ENCODE measurements around the gene RXFP4.

The RXFP4 gene

GRCh38 chr1:155909894-155910293, 31.5 kb upstream of the RXFP4 start:
- peak overlapping the region; percentile 86 for H3K27ac ChIP-seq (ENCODE audit: low read depth, low read length)
- peaks cover 21% of the 10 kb centered on the region for H3K79me2 ChIP-seq (ENCODE audit: control insufficient read depth, insufficient read depth, low read length, unreplicated experiment)
- peak overlapping the region; percentile 92 for H3K4me3 ChIP-seq (ENCODE audit: low read depth, low read length)
- H3K4me1 ChIP-seq (ENCODE audit: control insufficient read depth, insufficient read depth, low read length, unreplicated experiment) = peaks cover 10% of the 10 kb centered on the region
- H2AFZ ChIP-seq (ENCODE audit: low read length, unreplicated experiment) = no peak overlapping the region
- no peaks in the 10 kb centered on the region for H3K27me3 ChIP-seq (ENCODE audit: insufficient read depth, low read length)
- H3K36me3 ChIP-seq (ENCODE audit: insufficient read depth, low read length) = peaks cover 23% of the 10 kb centered on the region

- H3K36me3 ChIP-seq (ENCODE audit: insufficient read depth, low read length) = peaks cover 20% of the 10 kb centered on the region
- H2AFZ ChIP-seq (ENCODE audit: low read length, unreplicated experiment) = no peak overlapping the region
- H3K27ac ChIP-seq (ENCODE audit: low read depth, low read length) = peak overlapping the region; percentile 86
Measured at GRCh38 chr1:155910621-155911121, 30.8 kb upstream of the RXFP4 start.

GRCh38 chr1:155911156-155912055, 30.0 kb upstream of the RXFP4 start, which contains the start of gene RIT1:
RIT1 (minus strand) TSS chr1:155911349; CDS start chr1:155910761, 588 bp downstream.
- H3K27ac ChIP-seq (ENCODE audit: low read depth, low read length) = peak within 1 kb of the TSS; percentile 86
- peaks cover 19% of the 10 kb centered on the region for H3K79me2 ChIP-seq (ENCODE audit: control insufficient read depth, insufficient read depth, low read length, unreplicated experiment)

More at GRCh38 chr1:155910621-155911121, 30.8 kb upstream of the RXFP4 start:
- Histone ChIP-seq H3K79me2 (ENCODE audit: control insufficient read depth, insufficient read depth, low read length, unreplicated experiment) (peaks cover 19% of the 10 kb centered on the region), H3K4me1 (ENCODE audit: control insufficient read depth, insufficient read depth, low read length, unreplicated experiment) (peaks cover 10% of the 10 kb centered on the region), H3K27me3 (ENCODE audit: insufficient read depth, low read length) (no peaks in the 10 kb centered on the region), H3K4me3 (ENCODE audit: low read depth, low read length) (peak overlapping the region; percentile 92)

GRCh38 chr1:155912056-155912536, 29.3 kb upstream of the RXFP4 start:
- H3K36me3 ChIP-seq (ENCODE audit: insufficient read depth, low read length) = peaks cover 31% of the 10 kb centered on the region
- H3K4me1 ChIP-seq (ENCODE audit: control insufficient read depth, insufficient read depth, low read length, unreplicated experiment) = peaks cover 10% of the 10 kb centered on the region
- H3K79me2 ChIP-seq (ENCODE audit: control insufficient read depth, insufficient read depth, low read length, unreplicated experiment) = peaks cover 19% of the 10 kb centered on the region
- no peaks in the 10 kb centered on the region for H3K27me3 ChIP-seq (ENCODE audit: insufficient read depth, low read length)
- H3K27ac ChIP-seq (ENCODE audit: low read depth, low read length) = peak overlapping the region; percentile 86
- H2AFZ ChIP-seq (ENCODE audit: low read length, unreplicated experiment) = no peak overlapping the region
- peak overlapping the region; percentile 92; the same call in 1 of the 2 replicates for H3K4me3 ChIP-seq (ENCODE audit: low read depth, low read length)

More at GRCh38 chr1:155911156-155912055, 30.0 kb upstream of the RXFP4 start, which contains the start of gene RIT1:
- H3K4me3 ChIP-seq (ENCODE audit: low read depth, low read length) = peak within 1 kb of the TSS; percentile 92
- H2AFZ ChIP-seq (ENCODE audit: low read length, unreplicated experiment) = no peak within 1 kb of the TSS
- H3K36me3 ChIP-seq (ENCODE audit: insufficient read depth, low read length) = peaks cover 24% of the 10 kb centered on the region
- H3K4me1 ChIP-seq (ENCODE audit: control insufficient read depth, insufficient read depth, low read length, unreplicated experiment) = peaks cover 10% of the 10 kb centered on the region
- no peaks in the 10 kb centered on the region for H3K27me3 ChIP-seq (ENCODE audit: insufficient read depth, low read length)

- Histone ChIP-seq H2AFZ (ENCODE audit: low read length, unreplicated experiment) (no peak overlapping the region), H3K36me3 (ENCODE audit: insufficient read depth, low read length) (peaks cover 46% of the 10 kb centered on the region), H3K4me3 (ENCODE audit: low read depth, low read length) (no peak overlapping the region), H3K27me3 (ENCODE audit: insufficient read depth, low read length) (no peaks in the 10 kb centered on the region), H3K79me2 (ENCODE audit: control insufficient read depth, insufficient read depth, low read length, unreplicated experiment) (peaks cover 16% of the 10 kb centered on the region), H3K27ac (ENCODE audit: low read depth, low read length) (peak overlapping the region; percentile 27; the same call in 1 of the 2 replicates), H3K4me1 (ENCODE audit: control insufficient read depth, insufficient read depth, low read length, unreplicated experiment) (peaks cover 10% of the 10 kb centered on the region)
Measured at GRCh38 chr1:155913969-155914757, 27.3 kb upstream of the RXFP4 start.

GRCh38 chr1:155918660-155919059, 22.8 kb upstream of the RXFP4 start:
- Histone ChIP-seq H3K27ac (ENCODE audit: low read depth, low read length) (no peak overlapping the region), H3K4me1 (ENCODE audit: control insufficient read depth, insufficient read depth, low read length, unreplicated experiment) (no peaks in the 10 kb centered on the region), H3K27me3 (ENCODE audit: insufficient read depth, low read length) (no peaks in the 10 kb centered on the region), H2AFZ (ENCODE audit: low read length, unreplicated experiment) (no peak overlapping the region), H3K36me3 (ENCODE audit: insufficient read depth, low read length) (peaks cover 70% of the 10 kb centered on the region), H3K79me2 (ENCODE audit: control insufficient read depth, insufficient read depth, low read length, unreplicated experiment) (peaks cover 24% of the 10 kb centered on the region), H3K4me3 (ENCODE audit: low read depth, low read length) (no peak overlapping the region)

GRCh38 chr1:155919801-155920200, 21.6 kb upstream of the RXFP4 start:
- Histone ChIP-seq H3K4me1 (ENCODE audit: control insufficient read depth, insufficient read depth, low read length, unreplicated experiment) (no peaks in the 10 kb centered on the region), H3K4me3 (ENCODE audit: low read depth, low read length) (no peak overlapping the region), H3K27me3 (ENCODE audit: insufficient read depth, low read length) (no peaks in the 10 kb centered on the region), H3K79me2 (ENCODE audit: control insufficient read depth, insufficient read depth, low read length, unreplicated experiment) (peaks cover 24% of the 10 kb centered on the region), H3K27ac (ENCODE audit: low read depth, low read length) (no peak overlapping the region), H3K36me3 (ENCODE audit: insufficient read depth, low read length) (peaks cover 59% of the 10 kb centered on the region), H2AFZ (ENCODE audit: low read length, unreplicated experiment) (no peak overlapping the region)

GRCh38 chr1:155920717-155921116, 20.7 kb upstream of the RXFP4 start:
- Histone ChIP-seq H3K4me3 (ENCODE audit: low read depth, low read length) (no peak overlapping the region), H3K36me3 (ENCODE audit: insufficient read depth, low read length) (peaks cover 63% of the 10 kb centered on the region), H3K4me1 (ENCODE audit: control insufficient read depth, insufficient read depth, low read length, unreplicated experiment) (no peaks in the 10 kb centered on the region), H3K27me3 (ENCODE audit: insufficient read depth, low read length) (no peaks in the 10 kb centered on the region), H2AFZ (ENCODE audit: low read length, unreplicated experiment) (no peak overlapping the region), H3K27ac (ENCODE audit: low read depth, low read length) (no peak overlapping the region), H3K79me2 (ENCODE audit: control insufficient read depth, insufficient read depth, low read length, unreplicated experiment) (peaks cover 24% of the 10 kb centered on the region)

GRCh38 chr1:155925506-155925905, 15.9 kb upstream of the RXFP4 start:
- Histone ChIP-seq H3K79me2 (ENCODE audit: control insufficient read depth, insufficient read depth, low read length, unreplicated experiment) (peaks cover 56% of the 10 kb centered on the region), H2AFZ (ENCODE audit: low read length, unreplicated experiment) (no peak overlapping the region), H3K27me3 (ENCODE audit: insufficient read depth, low read length) (no peaks in the 10 kb centered on the region), H3K27ac (ENCODE audit: low read depth, low read length) (no peak overlapping the region), H3K4me1 (ENCODE audit: control insufficient read depth, insufficient read depth, low read length, unreplicated experiment) (peaks cover 13% of the 10 kb centered on the region), H3K36me3 (ENCODE audit: insufficient read depth, low read length) (peaks cover 58% of the 10 kb centered on the region), H3K4me3 (ENCODE audit: low read depth, low read length) (no peak overlapping the region)

- Histone ChIP-seq H3K27me3 (ENCODE audit: insufficient read depth, low read length) (no peaks in the 10 kb centered on the region), H3K79me2 (ENCODE audit: control insufficient read depth, insufficient read depth, low read length, unreplicated experiment) (peaks cover 72% of the 10 kb centered on the region), H3K4me3 (ENCODE audit: low read depth, low read length) (no peak overlapping the region), H3K4me1 (ENCODE audit: control insufficient read depth, insufficient read depth, low read length, unreplicated experiment) (peaks cover 36% of the 10 kb centered on the region), H3K36me3 (ENCODE audit: insufficient read depth, low read length) (peaks cover 49% of the 10 kb centered on the region), H3K27ac (ENCODE audit: low read depth, low read length) (peak overlapping the region; percentile 3; the same call in 1 of the 2 replicates), H2AFZ (ENCODE audit: low read length, unreplicated experiment) (no peak overlapping the region)
Measured at GRCh38 chr1:155929057-155929456, 12.4 kb upstream of the RXFP4 start.

All from ACC112 (cell line).